Neuronal stem cell (in vitro differentiated cells): ENCODE data around the gene DNAJB5.

Experiments
- DNase-seq: peaks from one replicate; pipeline ENCODE4 v3.0.0-alpha.2; 2013; ENCODE audit warnings: low spot score
- H2AFZ ChIP-seq: one replicate; pipeline ENCODE4 v1.6.1; 2013; ENCODE audit warnings: mild to moderate bottlenecking, low read length, inconsistent platforms
- H2AK5ac ChIP-seq: 2 replicates; pipeline ENCODE4 v1.6.1; 2013; ENCODE audit warnings: low read depth, mild to moderate bottlenecking, inconsistent platforms, low read length, moderate library complexity, mixed read lengths
- H2BK120ac ChIP-seq: 2 replicates; pipeline ENCODE4 v1.6.1; 2013; ENCODE audit warnings: low read depth, mild to moderate bottlenecking, inconsistent platforms, low read length, moderate library complexity, mixed read lengths
- H2BK12ac ChIP-seq: one replicate; pipeline ENCODE4 v1.6.1; 2013; ENCODE audit warnings: low read length, inconsistent platforms
- H2BK15ac ChIP-seq: 2 replicates; pipeline ENCODE4 v1.6.1; 2013; ENCODE audit warnings: mild to moderate bottlenecking, low read length, inconsistent platforms, mixed read lengths
- H2BK5ac ChIP-seq: one replicate; pipeline ENCODE4 v1.6.1; 2013; ENCODE audit warnings: inconsistent platforms, mild to moderate bottlenecking, low read length, moderate library complexity
- H3K14ac ChIP-seq: one replicate; pipeline ENCODE4 v1.6.1; 2013; ENCODE audit warnings: low read length, inconsistent platforms
- H3K18ac ChIP-seq: 2 replicates; pipeline ENCODE4 v1.6.1; 2013; ENCODE audit warnings: low read length, inconsistent platforms
- H3K23ac ChIP-seq: 2 replicates; pipeline ENCODE4 v1.6.1; 2013; ENCODE audit warnings: low read depth, mild to moderate bottlenecking, mixed read lengths, low read length, inconsistent platforms; ENCODE audit not compliant: poor library complexity
- H3K27ac ChIP-seq: replicated peaks from 3 replicates; pipeline ENCODE4 v1.5.1; 2013; ENCODE audit warnings: low read length, inconsistent platforms
- H3K27me3 ChIP-seq, 3 experiments: 2 replicates each; pipeline ENCODE4 v1.6.1; 2013; ENCODE audit warnings: low read length in 3 of 3, mild to moderate bottlenecking in 2 of 3, inconsistent platforms in 1 of 3, low read depth in 1 of 3, mixed read lengths in 1 of 3, moderate library complexity in 1 of 3; ENCODE audit not compliant: control insufficient read depth in 3 of 3, insufficient read depth in 3 of 3
- H3K36me3 ChIP-seq, 2 donors: replicated peaks in 1 of 2; 2 replicates each; pipeline ENCODE4 v1.6.1; 2013; ENCODE audit warnings: low read length in 2 of 2; ENCODE audit not compliant: control insufficient read depth in 2 of 2, insufficient read depth in 2 of 2
- H3K4ac ChIP-seq: 2 replicates; pipeline ENCODE4 v1.6.1; 2013; ENCODE audit warnings: inconsistent platforms, mild to moderate bottlenecking, low read length, moderate library complexity
- H3K4me1 ChIP-seq, 2 donors: 1 replicate in 1 of 2; 2 replicates in 1 of 2; pipeline ENCODE4 v1.6.1; 2013; ENCODE audit warnings: low read length in 2 of 2, low read depth in 1 of 2; ENCODE audit not compliant: control insufficient read depth in 2 of 2, insufficient read depth in 1 of 2
- H3K4me2 ChIP-seq: one replicate; pipeline ENCODE4 v1.6.1; 2013; ENCODE audit warnings: mild to moderate bottlenecking, low read length, inconsistent platforms; ENCODE audit not compliant: insufficient read depth, poor library complexity, severe bottlenecking
- H3K4me3 ChIP-seq, 2 donors: 2 replicates each; pipeline ENCODE4 v1.5.1; 2013; ENCODE audit warnings: low read length in 2 of 2, mild to moderate bottlenecking in 2 of 2, inconsistent platforms in 1 of 2, moderate library complexity in 1 of 2
- H3K79me1 ChIP-seq: one replicate; pipeline ENCODE4 v1.6.1; 2013; ENCODE audit warnings: low read depth, mild to moderate bottlenecking, inconsistent platforms, low read length, moderate library complexity
- H3K9ac ChIP-seq: one replicate; pipeline ENCODE4 v1.6.1; 2013; ENCODE audit warnings: mild to moderate bottlenecking, low read depth, low read length, inconsistent platforms; ENCODE audit not compliant: poor library complexity
- H3K9me3 ChIP-seq, 2 donors: replicated peaks in 1 of 2; 2 replicates each; pipeline versions ENCODE3 to v1.6.1; 2013; ENCODE audit warnings: low read length in 2 of 2, mild to moderate bottlenecking in 2 of 2, inconsistent platforms in 1 of 2, low read depth in 1 of 2, mixed read lengths in 1 of 2, moderate library complexity in 1 of 2; ENCODE audit not compliant: control insufficient read depth in 2 of 2, insufficient read depth in 1 of 2
- H4K8ac ChIP-seq: one replicate; pipeline ENCODE4 v1.6.1; 2013; ENCODE audit warnings: low read depth, mild to moderate bottlenecking, inconsistent platforms, low read length, moderate library complexity
- H4K91ac ChIP-seq: one replicate; pipeline ENCODE4 v1.6.1; 2013; ENCODE audit warnings: low read length, low read depth, mild to moderate bottlenecking, inconsistent platforms; ENCODE audit not compliant: poor library complexity
- WGBS, 2 donors: extraction: QIAGEN DNeasy Blood & Tissue Kit; methylation state at CpG; one replicate each; pipeline ENCODE4 v1.1.7; 2013; ENCODE audit warnings: missing lambda C conversion rate in 2 of 2, mixed read lengths in 1 of 2; ENCODE audit not compliant: insufficient read length in 2 of 2, insufficient replicate concordance in 1 of 2; ENCODE audit errors: extremely low coverage in 2 of 2; 5-methylcytosine and 5-hydroxymethylcytosine counted together

Gene DNAJB5

DNA sequence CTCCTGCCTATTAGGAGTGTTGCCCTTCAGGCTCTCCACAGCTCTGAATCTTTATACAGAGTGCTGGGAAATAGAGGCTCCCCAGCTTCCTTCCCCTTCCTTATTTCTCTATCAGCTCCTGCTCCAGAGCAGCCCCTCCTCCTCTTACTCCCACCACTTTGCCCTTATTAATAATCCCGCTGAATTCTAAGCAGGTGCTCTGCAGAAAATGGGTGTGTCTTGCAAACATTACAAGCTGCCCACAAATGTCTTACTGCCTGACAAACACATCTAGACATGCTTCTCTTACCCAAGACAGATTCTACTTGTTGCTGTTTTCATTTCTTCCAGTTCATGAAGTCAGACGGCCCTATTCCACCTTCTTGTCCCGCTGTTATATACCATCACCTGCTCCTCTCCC lies 25.1 kb upstream of the DNAJB5 start:
- no CpG with 5 or more reads among the region's 3 CpGs for WGBS, 2 donors
- no peak overlapping the region for H3K27ac ChIP-seq
- no peaks in the 10 kb centered on the region for H3K9me3 ChIP-seq
- H2BK5ac ChIP-seq = no peak overlapping the region
- no peak overlapping the region for H4K91ac ChIP-seq
- no peak overlapping the region for H2BK12ac ChIP-seq
- H3K79me1 ChIP-seq = no peaks in the 10 kb centered on the region
- no peak overlapping the region for H3K4me3 ChIP-seq
- no peak overlapping the region for H3K4ac ChIP-seq
- H2BK15ac ChIP-seq = no peak overlapping the region
- H2AFZ ChIP-seq = no peak overlapping the region
- no peak overlapping the region for H2BK120ac ChIP-seq
- peaks cover 0 to 61% (median 2%) of the 10 kb centered on the region in 3 experiments for H3K27me3 ChIP-seq
- no peak for DNase-seq
- no peak overlapping the region for H3K23ac ChIP-seq
- H3K14ac ChIP-seq = no peak overlapping the region
- no peak overlapping the region for H2AK5ac ChIP-seq
- no peak overlapping the region for H3K4me2 ChIP-seq
- H3K36me3 ChIP-seq = no peaks in the 10 kb centered on the region
- H3K9ac ChIP-seq = no peak overlapping the region
- no peak overlapping the region for H3K18ac ChIP-seq
- H4K8ac ChIP-seq = no peak overlapping the region
- peaks cover 0 to 6% of the 10 kb centered on the region in 2 donors for H3K4me1 ChIP-seq

DNA sequence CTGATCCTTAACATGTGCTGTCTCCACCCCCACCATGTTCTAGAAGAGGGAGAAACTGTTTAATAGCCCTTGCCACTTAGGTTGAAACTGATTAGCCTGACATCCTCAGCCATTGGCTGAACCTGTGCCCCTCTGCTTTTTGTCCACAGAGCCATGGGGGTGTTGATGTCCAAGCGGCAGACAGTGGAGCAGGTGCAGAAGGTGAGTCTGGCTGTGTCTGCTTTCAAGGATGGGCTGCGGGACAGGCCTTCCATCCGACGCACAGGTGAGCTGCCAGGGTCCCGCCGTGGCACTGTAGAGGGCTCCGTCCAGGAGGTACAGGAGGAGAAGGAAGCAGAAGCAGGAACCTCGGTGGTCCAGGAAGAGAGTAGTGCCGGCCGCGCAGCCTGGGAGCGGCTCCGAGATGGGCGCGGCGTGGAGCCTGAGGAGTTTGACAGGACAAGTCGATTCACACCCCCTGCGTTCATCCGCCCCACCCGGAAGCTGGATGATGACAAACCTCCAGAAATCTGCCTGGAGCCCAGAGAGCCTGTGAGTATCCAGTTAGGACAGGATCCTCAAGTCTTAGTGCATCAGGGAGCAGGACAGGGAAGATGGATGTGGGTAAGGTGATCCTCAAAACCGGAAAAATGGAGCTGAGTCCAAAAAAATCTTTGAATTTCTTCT lies 18.3 kb upstream of the DNAJB5 start:
- H3K9ac ChIP-seq = no peak overlapping the region
- no peak overlapping the region for H2BK5ac ChIP-seq
- no peak overlapping the region for H2BK15ac ChIP-seq
- no peak overlapping the region for H3K23ac ChIP-seq
- H3K4me2 ChIP-seq = no peak overlapping the region
- peaks cover 0 to 2% of the 10 kb centered on the region in 2 donors for H3K4me1 ChIP-seq
- no peak overlapping the region for H3K14ac ChIP-seq
- no peak overlapping the region for H3K4ac ChIP-seq
- DNase-seq = no peak
- H4K91ac ChIP-seq = no peak overlapping the region
- no peak overlapping the region for H3K4me3 ChIP-seq
- H3K18ac ChIP-seq = peak overlapping the region; percentile 21
- H3K79me1 ChIP-seq = peaks cover 2% of the 10 kb centered on the region
- H2BK120ac ChIP-seq = peak overlapping the region; percentile 10
- H3K27me3 ChIP-seq = peaks cover 0 to 69% (median 0%) of the 10 kb centered on the region in 3 experiments
- no peak overlapping the region for H2BK12ac ChIP-seq
- no peak overlapping the region for H2AFZ ChIP-seq
- no peaks in the 10 kb centered on the region for H3K36me3 ChIP-seq
- no peak overlapping the region for H4K8ac ChIP-seq
- no CpG with 5 or more reads among the region's 21 CpGs for WGBS, 2 donors
- peak overlapping the region; percentile 23 for H2AK5ac ChIP-seq
- H3K27ac ChIP-seq = no peak overlapping the region
- H3K9me3 ChIP-seq = no peaks in the 10 kb centered on the region

DNA sequence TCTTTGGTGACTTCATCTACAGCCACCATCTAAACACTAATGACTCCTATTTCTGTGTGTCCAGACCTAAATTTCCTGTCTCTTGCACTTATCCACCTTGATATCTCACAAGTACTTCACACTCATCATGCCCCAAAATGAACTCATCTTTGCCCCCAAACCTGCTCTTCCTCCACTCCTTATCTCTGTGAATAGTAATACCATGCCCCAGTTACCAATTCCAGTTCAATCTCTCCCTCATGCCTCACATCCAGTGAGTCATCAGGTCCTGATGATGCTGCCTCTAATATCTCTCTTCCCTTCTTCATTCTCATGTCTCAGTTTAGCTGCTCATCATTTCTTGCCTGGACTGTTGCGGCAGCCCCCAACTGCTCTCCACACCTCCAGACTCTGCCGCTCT lies 14.9 kb upstream of the DNAJB5 start:
- no peaks in the 10 kb centered on the region for H3K9me3 ChIP-seq
- peaks cover 2% of the 10 kb centered on the region for H3K79me1 ChIP-seq
- H4K8ac ChIP-seq = no peak overlapping the region
- H2BK12ac ChIP-seq = no peak overlapping the region
- no peak overlapping the region for H2AK5ac ChIP-seq
- no peak overlapping the region for H4K91ac ChIP-seq
- H3K23ac ChIP-seq = no peak overlapping the region
- no peak overlapping the region for H3K4ac ChIP-seq
- peaks cover 0 to 4% of the 10 kb centered on the region in 2 donors for H3K4me1 ChIP-seq
- no peak overlapping the region for H3K4me3 ChIP-seq
- H3K27me3 ChIP-seq = peaks cover 0 to 65% (median 0%) of the 10 kb centered on the region in 3 experiments
- H3K9ac ChIP-seq = no peak overlapping the region
- H3K18ac ChIP-seq = no peak overlapping the region
- no peaks in the 10 kb centered on the region for H3K36me3 ChIP-seq
- H3K4me2 ChIP-seq = no peak overlapping the region
- no peak overlapping the region for H2BK5ac ChIP-seq
- no peak overlapping the region for H2BK15ac ChIP-seq
- no peak overlapping the region for H3K14ac ChIP-seq
- DNase-seq = no peak
- H2AFZ ChIP-seq = no peak overlapping the region
- no CpG with 5 or more reads among the region's 2 CpGs for WGBS, 2 donors
- H3K27ac ChIP-seq = no peak overlapping the region
- no peak overlapping the region for H2BK120ac ChIP-seq

- peak overlapping the region; percentile 41 for H3K18ac ChIP-seq
- H2BK5ac ChIP-seq = no peak overlapping the region
- H3K14ac ChIP-seq = no peak overlapping the region
- H3K23ac ChIP-seq = peak overlapping the region; percentile 52
- H3K79me1 ChIP-seq = no peaks in the 10 kb centered on the region
- H3K27ac ChIP-seq = no peak overlapping the region
- peaks cover 0 to 4% of the 10 kb centered on the region in 2 donors for H3K4me1 ChIP-seq
- no peak overlapping the region for H3K4ac ChIP-seq
- no peak overlapping the region for H2BK120ac ChIP-seq
- H4K91ac ChIP-seq = no peak overlapping the region
- H2BK12ac ChIP-seq = no peak overlapping the region
- H3K36me3 ChIP-seq = no peaks in the 10 kb centered on the region
- H4K8ac ChIP-seq = no peak overlapping the region
- no CpG with 5 or more reads among the region's 11 CpGs for WGBS, 2 donors
- no peak overlapping the region for H3K9ac ChIP-seq
- H3K4me3 ChIP-seq = no peak overlapping the region
- no peaks in the 10 kb centered on the region for H3K9me3 ChIP-seq
- no peak overlapping the region for H2BK15ac ChIP-seq
- H2AFZ ChIP-seq = no peak overlapping the region
- H3K27me3 ChIP-seq = peaks cover 0 to 58% (median 0%) of the 10 kb centered on the region in 3 experiments
- no peak overlapping the region for H2AK5ac ChIP-seq
- no peak overlapping the region for H3K4me2 ChIP-seq
- DNase-seq = no peak
Measured at GRCh38 chr9:34976441-34976840, 13.1 kb upstream of the DNAJB5 start.
